Transverse colon (tissue), 4 donors: ENCODE results near the gene MPPED2. TPM values are rescaled to one million over a fixed set of nuclear protein-coding genes. Genes with fewer than 3 reads are reported as not detected.
"Not testable (repeated sequence)": the region's sequence is repeated elsewhere in the genome, so short reads cannot be mapped to it uniquely, and the experiment has no call there.

Experiments
- DNase-seq: peaks from one replicate; pipeline ENCODE4 v3.0.0-alpha.2; 2019
- H3K27ac ChIP-seq, 4 donors: fragments of 200-600 bp; sonication (generic); 2 replicates each; pipeline ENCODE4 v1.5.1; 2016 to 2018; ENCODE audit warnings: inconsistent platforms in 4 of 4
- H3K27me3 ChIP-seq: fragments of 200-600 bp; sonication (generic); 2 replicates; pipeline ENCODE4 v1.5.1; 2017; ENCODE audit warnings: inconsistent platforms
- H3K36me3 ChIP-seq, 4 donors: fragments of 200-600 bp; sonication (generic); 2 replicates each; pipeline ENCODE4 v1.5.1; 2017 to 2019; ENCODE audit warnings: inconsistent platforms in 4 of 4
- H3K4me1 ChIP-seq, 4 donors: fragments of 200-600 bp; sonication (generic); 2 replicates each; pipeline ENCODE4 v1.5.1; 2017 to 2020; ENCODE audit warnings: inconsistent platforms in 4 of 4
- H3K4me3 ChIP-seq, 4 donors: fragments of 200-600 bp; sonication (generic); 1 replicate in 1 of 4; 2 replicates in 3 of 4; pipeline versions ENCODE4 v1.5.1 to v1.6.1; 2017 to 2019; ENCODE audit warnings: inconsistent platforms in 4 of 4
- H3K9me3 ChIP-seq, 2 donors: fragments of 200-600 bp; sonication (generic); 2 replicates each; pipeline ENCODE4 v1.5.1; 2017 to 2019; ENCODE audit warnings: inconsistent platforms in 2 of 2
- CTCF ChIP-seq, 5 experiments: fragments of 200-600 bp in 3 of 5; fragments of 450-650 bp in 2 of 5; sonication (generic) in 3 of 5; IDR thresholded peaks; 1 replicate in 2 of 5; 2 replicates in 3 of 5; pipeline ENCODE4 v1.5.1; 2016 to 2017; ENCODE audit warnings: antibody characterized with exemption in 5 of 5, inconsistent platforms in 3 of 5, mild to moderate bottlenecking in 2 of 5, moderate library complexity in 1 of 5
- EP300 ChIP-seq: sonication (generic); formaldehyde crosslinking; IDR thresholded peaks from one replicate; pipeline ENCODE4 v1.6.1; 2017; ENCODE audit warnings: antibody characterized with exemption, low read depth
- POLR2A ChIP-seq: fragments of 450-650 bp; IDR thresholded peaks from one replicate; pipeline ENCODE4 v1.6.1; 2016; ENCODE audit warnings: antibody characterized with exemption, mild to moderate bottlenecking, moderate library complexity
- POLR2AphosphoS5 ChIP-seq, 3 donors: sonication (generic); formaldehyde crosslinking; IDR thresholded peaks; one replicate each; pipeline ENCODE4 v1.6.1; 2016; ENCODE audit warnings: antibody characterized with exemption in 3 of 3
- WGBS, 2 donors: methylation state at CpG; one replicate each; pipeline ENCODE4 v1.1.5; 2018; ENCODE audit warnings: low coverage in 1 of 2; 5-methylcytosine and 5-hydroxymethylcytosine counted together
- in situ Hi-C, 4 donors: fragments of 200-750 bp; cut with MboI; loops; one replicate each; pipeline versions ENCODE4 v1.15.0 to v1.15.1; 2017; ENCODE audit warnings: low sequenced_read_pairs in 3 of 4, low pct_ligation_motif_present in 1 of 4, low pct_unique_long_range_greater_than_20kb in 1 of 4
- intact Hi-C: fragments of 100-400 bp; cut with DNase I; formaldehyde crosslinking; loops from one replicate; pipeline ENCODE4 v1.15.1; 2023; ENCODE audit warnings: low total_unique reads
- total RNA-seq, 4 donors: library from RNA; depleted of rRNA; stranded (reverse); fragments of >200 nt; gene quantifications; one replicate each; pipeline ENCODE4 v1.1.0, GENCODE V29; 2016

MPPED2 gene
- total RNA-seq, 4 donors from 2014 or later = 1.4 to 1.6 TPM; not detected in 2

DNA sequence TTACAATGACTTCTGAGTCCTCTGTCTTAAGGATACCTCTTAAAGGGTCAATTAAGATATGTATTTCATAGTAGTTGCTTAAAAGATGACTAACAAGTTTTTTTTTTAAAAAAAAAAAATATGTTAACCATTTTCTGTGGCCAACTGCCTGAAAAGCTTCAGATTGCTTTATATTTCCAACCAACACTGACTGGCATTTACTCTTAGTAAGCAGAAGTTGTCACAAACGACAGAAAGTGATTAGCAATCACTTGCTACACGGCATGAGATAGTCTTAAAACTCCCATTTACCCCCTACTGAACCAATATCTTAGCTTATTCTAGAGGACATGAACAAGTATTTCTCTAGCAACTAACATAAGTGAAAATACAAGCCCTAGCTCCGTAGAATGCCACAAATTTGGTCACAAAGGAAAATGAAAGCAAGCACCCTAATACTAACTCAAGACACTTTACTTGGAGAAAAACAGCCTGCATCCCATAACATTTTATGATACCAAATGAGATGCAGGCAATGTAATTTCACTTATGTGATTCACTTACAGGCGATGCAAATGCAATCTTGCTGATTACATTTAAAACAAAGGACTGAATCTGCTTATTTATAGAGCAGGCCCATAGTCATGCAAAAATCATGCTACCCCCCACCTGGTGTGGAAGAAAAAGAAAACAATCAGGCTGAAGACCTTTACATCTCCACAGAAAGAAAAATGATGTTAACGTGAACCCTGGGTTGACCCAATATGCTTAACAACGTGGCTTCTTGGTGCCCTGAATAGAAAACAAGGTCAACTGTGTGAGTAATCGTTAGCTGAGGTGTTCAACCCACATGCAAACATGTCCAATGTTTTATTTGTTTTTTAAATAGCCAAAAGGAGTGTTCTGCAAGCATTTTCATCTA lies 25.7 kb downstream of the MPPED2 start:
- Histone ChIP-seq H3K4me3 (no peak overlapping the region), H3K27me3 (no peaks in the 10 kb centered on the region), H3K27ac (no peak overlapping the region), H3K4me1 (no peaks in the 10 kb centered on the region), H3K36me3 (no peaks in the 10 kb centered on the region), H3K9me3 (no peaks in the 10 kb centered on the region)
- intact Hi-C loops (no loop called here), in situ Hi-C loops (no loop called here)
- DNase-seq = no peak
- WGBS, 2 donors = 53% methylated on average over 7 of the region's 7 CpGs
- no peak for TF ChIP-seq POLR2AphosphoS5 (IDR thresholded peaks at IDR 0.05)
- TF ChIP-seq EP300 = no peak
- no peak for TF ChIP-seq CTCF (IDR thresholded peaks at IDR 0.05)
- no peak for TF ChIP-seq POLR2A

- in situ Hi-C loops = no loop called here
- Histone ChIP-seq H3K9me3 (no peaks in the 10 kb centered on the region), H3K4me3 (no peak overlapping the region), H3K27me3 (no peaks in the 10 kb centered on the region), H3K36me3 (no peaks in the 10 kb centered on the region), H3K4me1 (peaks cover 0 to under 1% (median 0%) of the 10 kb centered on the region in 4 donors), H3K27ac (no peak overlapping the region)
- no peak for TF ChIP-seq EP300
- no peak for TF ChIP-seq POLR2AphosphoS5 (IDR thresholded peaks at IDR 0.05)
- no peak for TF ChIP-seq CTCF (IDR thresholded peaks at IDR 0.05)
- no peak for TF ChIP-seq POLR2A
- WGBS, 2 donors = 75 to 78% methylated on average over 1 of the region's 1 CpG
- intact Hi-C loops = no loop called here
- no peak for DNase-seq
These were observed 27.1 kb downstream of the MPPED2 start for GRCh38 chr11:30559004-30559403.

DNA sequence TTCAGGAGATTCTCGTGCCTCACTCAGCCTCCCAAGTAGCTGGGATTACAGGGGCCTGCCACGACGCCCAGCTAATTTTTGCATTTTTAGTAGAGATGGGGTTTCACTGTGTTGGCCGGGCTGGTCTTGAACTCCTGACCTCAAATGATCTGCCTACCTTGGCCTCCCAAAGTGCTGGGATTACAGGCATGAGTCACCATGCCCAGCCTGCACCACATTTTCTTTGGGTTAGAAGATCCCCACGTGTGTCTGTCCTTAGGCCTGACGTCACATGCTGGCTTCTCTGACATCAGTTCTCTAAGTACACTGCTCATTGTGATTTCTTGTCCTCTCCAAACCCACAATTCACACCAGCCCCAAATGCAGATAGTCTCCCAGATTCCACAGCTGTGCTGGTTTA lies 31.6 kb downstream of the MPPED2 start:
- H3K4me3 ChIP-seq, intact Hi-C loops, DNase-seq, H3K36me3 ChIP-seq, H3K4me1 ChIP-seq, H3K9me3 ChIP-seq, in situ Hi-C loops, H3K27ac ChIP-seq, H3K27me3 ChIP-seq: not testable (repeated sequence)
- 83 to 100% methylated on average over 1 to 6 of the region's 6 CpGs for WGBS, 2 donors

GRCh38 chr11:30553521-30554110 lies 32.5 kb downstream of the MPPED2 start:
- Histone ChIP-seq H3K9me3 (no peaks in the 10 kb centered on the region), H3K27ac (no peak overlapping the region), H3K27me3 (no peaks in the 10 kb centered on the region), H3K4me3 (no peak overlapping the region), H3K36me3 (no peaks in the 10 kb centered on the region), H3K4me1 (peaks cover 0 to 6% (median 0%) of the 10 kb centered on the region in 4 donors)
- DNase-seq = no peak
- in situ Hi-C loops = no loop called here
- 33 to 49% methylated on average over 3 of the region's 3 CpGs for WGBS, 2 donors
- intact Hi-C loops = no loop called here
- TF ChIP-seq CTCF (IDR thresholded peaks at IDR 0.05) (no peak), EP300 (no peak), POLR2A (no peak), POLR2AphosphoS5 (IDR thresholded peaks at IDR 0.05) (no peak)
